ENCODE measurements around the gene USP2. TPM values are rescaled to one million over a fixed set of nuclear protein-coding genes. Genes with fewer than 3 reads are reported as not detected.
A peak's percentile ranks its signal among the peaks of the same experiment; 100 is the strongest.

The USP2 gene
- total RNA-seq, 1 donor from 2014 or later, result 6.7 TPM

- no peaks in the 10 kb centered on the region for H3K4me1 ChIP-seq (ENCODE audit: insufficient read depth, low read length)
- no peak overlapping the region for H3K27ac Mint-ChIP-seq (ENCODE audit: unreplicated experiment)
- DNase-seq (ENCODE audit: low read depth), result peak; percentile 38
- no peaks in the 10 kb centered on the region for H3K9me3 ChIP-seq (ENCODE audit: insufficient read depth, low read depth, low read length)
- H3K27me3 Mint-ChIP-seq (ENCODE audit: low read depth, unreplicated experiment), result peaks cover 2% of the 10 kb centered on the region
- no peak overlapping the region for H2AFZ ChIP-seq (ENCODE audit: low read depth, low read length)
- H3K4me2 ChIP-seq (ENCODE audit: low read length), result no peak overlapping the region
- no peak for FAIRE-seq
- H3K9ac ChIP-seq (ENCODE audit: low read length), result no peak overlapping the region
- H3K36me3 ChIP-seq (ENCODE audit: insufficient read depth, low read length), result no peaks in the 10 kb centered on the region
- no peak overlapping the region for H3K27ac ChIP-seq (ENCODE audit: low read depth, low read length)
- no peak overlapping the region for H3K4me3 ChIP-seq (ENCODE audit: insufficient read depth, low read depth, low read length)
- no peaks in the 10 kb centered on the region for H3K27me3 ChIP-seq (ENCODE audit: insufficient read depth, low read length)
- TF ChIP-seq, protein P1, sequence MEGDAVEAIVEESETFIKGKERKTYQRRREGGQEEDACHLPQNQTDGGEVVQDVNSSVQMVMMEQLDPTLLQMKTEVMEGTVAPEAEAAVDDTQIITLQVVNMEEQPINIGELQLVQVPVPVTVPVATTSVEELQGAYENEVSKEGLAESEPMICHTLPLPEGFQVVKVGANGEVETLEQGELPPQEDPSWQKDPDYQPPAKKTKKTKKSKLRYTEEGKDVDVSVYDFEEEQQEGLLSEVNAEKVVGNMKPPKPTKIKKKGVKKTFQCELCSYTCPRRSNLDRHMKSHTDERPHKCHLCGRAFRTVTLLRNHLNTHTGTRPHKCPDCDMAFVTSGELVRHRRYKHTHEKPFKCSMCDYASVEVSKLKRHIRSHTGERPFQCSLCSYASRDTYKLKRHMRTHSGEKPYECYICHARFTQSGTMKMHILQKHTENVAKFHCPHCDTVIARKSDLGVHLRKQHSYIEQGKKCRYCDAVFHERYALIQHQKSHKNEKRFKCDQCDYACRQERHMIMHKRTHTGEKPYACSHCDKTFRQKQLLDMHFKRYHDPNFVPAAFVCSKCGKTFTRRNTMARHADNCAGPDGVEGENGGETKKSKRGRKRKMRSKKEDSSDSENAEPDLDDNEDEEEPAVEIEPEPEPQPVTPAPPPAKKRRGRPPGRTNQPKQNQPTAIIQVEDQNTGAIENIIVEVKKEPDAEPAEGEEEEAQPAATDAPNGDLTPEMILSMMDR (IDR thresholded peaks at IDR 0.05; ENCODE audit: insufficient read depth, low read depth, low read length), result no peak
- no peak for TF ChIP-seq EZH2 (IDR thresholded peaks at IDR 0.05; ENCODE audit: insufficient read depth, low read length)
- H3K9me3 Mint-ChIP-seq (ENCODE audit: unreplicated experiment), result peaks cover 16% of the 10 kb centered on the region
- no peaks in the 10 kb centered on the region for H3K4me1 Mint-ChIP-seq (ENCODE audit: low read depth, unreplicated experiment)
- H3K79me2 ChIP-seq (ENCODE audit: insufficient read depth, low read length), result no peaks in the 10 kb centered on the region
- H4K20me1 ChIP-seq (ENCODE audit: insufficient read depth, low read length), result no peaks in the 10 kb centered on the region
- H3K36me3 Mint-ChIP-seq (ENCODE audit: low read depth, unreplicated experiment), result no peaks in the 10 kb centered on the region
- H3K4me3 Mint-ChIP-seq (ENCODE audit: unreplicated experiment), result no peak overlapping the region
Measured at GRCh38 chr11:119404872-119405271, 23.4 kb upstream of the USP2 start.

DNA sequence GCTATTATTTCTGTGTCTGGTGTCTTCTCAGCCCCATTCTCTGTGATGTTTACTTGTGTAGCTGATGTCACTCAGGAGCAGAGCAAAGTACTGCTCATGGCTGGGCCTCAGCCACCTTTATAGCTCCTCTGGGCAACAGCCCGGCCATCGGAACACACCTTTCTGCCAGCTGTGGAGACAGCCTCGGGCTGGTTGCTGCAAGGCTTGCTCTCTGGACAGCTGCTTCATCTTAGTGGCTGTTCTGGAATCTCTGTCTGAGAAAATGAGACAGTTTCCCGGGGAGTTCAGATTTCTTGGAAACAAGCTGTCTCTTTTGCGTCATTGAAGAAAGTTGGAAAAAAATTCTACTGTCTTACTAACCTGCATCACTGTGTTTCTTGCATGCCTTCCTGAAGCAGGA is 21.5 kb upstream of the USP2 start:
- H3K27ac Mint-ChIP-seq (ENCODE audit: unreplicated experiment), result no peak overlapping the region

GRCh38 chr11:119402470-119402869 is 21.0 kb upstream of the USP2 start:
- Histone ChIP-seq H3K9me3 (ENCODE audit: insufficient read depth, low read depth, low read length) (peaks cover 3% of the 10 kb centered on the region), H3K9ac (ENCODE audit: low read length) (no peak overlapping the region), H3K4me1 (ENCODE audit: insufficient read depth, low read length) (no peaks in the 10 kb centered on the region), H3K36me3 (ENCODE audit: insufficient read depth, low read length) (no peaks in the 10 kb centered on the region), H3K27me3 (ENCODE audit: insufficient read depth, low read length) (no peaks in the 10 kb centered on the region), H3K27ac (ENCODE audit: low read depth, low read length) (no peak overlapping the region), H3K4me2 (ENCODE audit: low read length) (no peak overlapping the region), H4K20me1 (ENCODE audit: insufficient read depth, low read length) (no peaks in the 10 kb centered on the region), H2AFZ (ENCODE audit: low read depth, low read length) (no peak overlapping the region), H3K79me2 (ENCODE audit: insufficient read depth, low read length) (no peaks in the 10 kb centered on the region), H3K4me3 (ENCODE audit: insufficient read depth, low read depth, low read length) (no peak overlapping the region)
- Mint-ChIP-seq H3K4me3 (ENCODE audit: unreplicated experiment) (no peak overlapping the region), H3K27ac (ENCODE audit: unreplicated experiment) (no peak overlapping the region), H3K36me3 (ENCODE audit: low read depth, unreplicated experiment) (no peaks in the 10 kb centered on the region), H3K9me3 (ENCODE audit: unreplicated experiment) (peaks cover 26% of the 10 kb centered on the region), H3K27me3 (ENCODE audit: low read depth, unreplicated experiment) (peaks cover 2% of the 10 kb centered on the region), H3K4me1 (ENCODE audit: low read depth, unreplicated experiment) (no peaks in the 10 kb centered on the region)
- DNase-seq (ENCODE audit: low read depth) (no peak), FAIRE-seq (no peak)
- TF ChIP-seq, protein P1 (IDR thresholded peaks at IDR 0.05; ENCODE audit: insufficient read depth, low read depth, low read length), result no peak
- no peak for TF ChIP-seq EZH2 (IDR thresholded peaks at IDR 0.05; ENCODE audit: insufficient read depth, low read length)

More for the DNA sequence above, 21.5 kb upstream of the USP2 start:
- Histone ChIP-seq H4K20me1 (ENCODE audit: insufficient read depth, low read length) (no peaks in the 10 kb centered on the region), H3K4me2 (ENCODE audit: low read length) (no peak overlapping the region), H3K27me3 (ENCODE audit: insufficient read depth, low read length) (no peaks in the 10 kb centered on the region), H3K9ac (ENCODE audit: low read length) (no peak overlapping the region), H3K36me3 (ENCODE audit: insufficient read depth, low read length) (no peaks in the 10 kb centered on the region), H3K79me2 (ENCODE audit: insufficient read depth, low read length) (no peaks in the 10 kb centered on the region), H2AFZ (ENCODE audit: low read depth, low read length) (no peak overlapping the region), H3K4me1 (ENCODE audit: insufficient read depth, low read length) (no peaks in the 10 kb centered on the region), H3K4me3 (ENCODE audit: insufficient read depth, low read depth, low read length) (no peak overlapping the region), H3K9me3 (ENCODE audit: insufficient read depth, low read depth, low read length) (peaks cover 1% of the 10 kb centered on the region), H3K27ac (ENCODE audit: low read depth, low read length) (no peak overlapping the region)
- Mint-ChIP-seq H3K36me3 (ENCODE audit: low read depth, unreplicated experiment) (no peaks in the 10 kb centered on the region), H3K4me1 (ENCODE audit: low read depth, unreplicated experiment) (no peaks in the 10 kb centered on the region), H3K27me3 (ENCODE audit: low read depth, unreplicated experiment) (peaks cover 2% of the 10 kb centered on the region), H3K4me3 (ENCODE audit: unreplicated experiment) (no peak overlapping the region), H3K9me3 (ENCODE audit: unreplicated experiment) (peaks cover 23% of the 10 kb centered on the region)
- no peak for FAIRE-seq
- DNase-seq (ENCODE audit: low read depth), result no peak
- TF ChIP-seq, protein P1 (IDR thresholded peaks at IDR 0.05; ENCODE audit: insufficient read depth, low read depth, low read length), result no peak
- TF ChIP-seq EZH2 (IDR thresholded peaks at IDR 0.05; ENCODE audit: insufficient read depth, low read length), result no peak
